SK-N-SH (cell line): ENCODE data around the gene HSP90AA1. TPM values are rescaled to one million over a fixed set of nuclear protein-coding genes. Genes with fewer than 3 reads are reported as not detected.

Experiments
- CTCF ChIA-PET: fragments of 300-600, 350-600 bp; formaldehyde crosslinking; extraction: SDS; loops from one replicate; lab custom pipeline; 2021; lab: Yijun Ruan, JAX
- POLR2A ChIA-PET: fragments of 350-600 bp; sonication (Branson Sonifier 250); formaldehyde crosslinking; extraction: SDS; loops from one replicate; lab custom pipeline; 2020; ENCODE audit warnings: antibody characterized with exemption, inconsistent platforms; lab: Yijun Ruan, JAX
- DNase-seq: peaks from one replicate; pipeline ENCODE4 v3.0.0; 2012
- H2AFZ ChIP-seq: fragments of 200-600 bp; sonication (generic); 2 replicates; pipeline ENCODE4 v1.8.1; 2016; ENCODE audit warnings: antibody characterized with exemption, mild to moderate bottlenecking, low read depth
- H3F3A ChIP-seq: fragments of 200-600 bp; sonication (generic); replicated peaks from 2 replicates; pipeline ENCODE3; 2016; ENCODE audit warnings: antibody characterized with exemption, mild to moderate bottlenecking; ENCODE audit not compliant: insufficient read depth
- H3K27ac ChIP-seq, 2 experiments: fragments of 200-500 bp in 1 of 2; fragments of 200-600 bp in 1 of 2; sonication (Bioruptor generic) in 1 of 2; sonication (generic), shearing (Covaris generic) in 1 of 2; 2 replicates each; pipeline versions ENCODE4 v1.5.1 to v1.6.1; 2014 to 2016; ENCODE audit warnings: low read depth in 2 of 2, inconsistent platforms in 1 of 2, low read length in 1 of 2, mild to moderate bottlenecking in 1 of 2, mixed read lengths in 1 of 2
- H3K27me3 ChIP-seq: fragments of 200-600 bp; sonication (generic), shearing (Covaris generic); 2 replicates; pipeline ENCODE4 v1.6.1; 2016; ENCODE audit warnings: mixed run types; ENCODE audit not compliant: insufficient read depth
- H3K36me3 ChIP-seq, 2 experiments: fragments of 200-500 bp in 1 of 2; fragments of 200-600 bp in 1 of 2; sonication (Bioruptor generic) in 1 of 2; sonication (generic) in 1 of 2; replicated peaks in 1 of 2; 2 replicates each; pipeline versions ENCODE3 to v1.5.1; 2014 to 2016; ENCODE audit warnings: low read length in 1 of 2, mild to moderate bottlenecking in 1 of 2; ENCODE audit not compliant: insufficient read depth in 2 of 2, control insufficient read depth in 1 of 2
- H3K4me1 ChIP-seq, 2 experiments: fragments of 200-500 bp in 1 of 2; fragments of 200-600 bp in 1 of 2; sonication (Bioruptor generic) in 1 of 2; sonication (generic), shearing (Covaris generic) in 1 of 2; 2 replicates each; pipeline versions ENCODE4 v1.5.1 to v1.6.1; 2014 to 2016; ENCODE audit warnings: low read depth in 1 of 2, low read length in 1 of 2, mixed run types in 1 of 2; ENCODE audit not compliant: insufficient read depth in 2 of 2, control insufficient read depth in 1 of 2
- H3K4me2 ChIP-seq: fragments of 200-600 bp; sonication (generic), shearing (Covaris generic); 2 replicates; pipeline ENCODE4 v1.6.1; 2017; ENCODE audit warnings: mixed run types
- H3K4me3 ChIP-seq, 2 experiments: fragments of 200-500 bp in 1 of 2; fragments of 200-600 bp in 1 of 2; sonication (Bioruptor generic) in 1 of 2; sonication (generic), shearing (Covaris generic) in 1 of 2; 2 replicates each; pipeline versions ENCODE4 v1.5.1 to v1.8.1; 2014 to 2016; ENCODE audit warnings: low read depth in 2 of 2, inconsistent platforms in 1 of 2, low read length in 1 of 2, mild to moderate bottlenecking in 1 of 2, mixed read lengths in 1 of 2, moderate library complexity in 1 of 2
- H3K79me2 ChIP-seq: fragments of 200-600 bp; sonication (generic); 2 replicates; pipeline ENCODE4 v1.8.1; 2017; ENCODE audit warnings: mild to moderate bottlenecking; ENCODE audit not compliant: insufficient read depth
- H3K9ac ChIP-seq: fragments of 200-600 bp; sonication (generic); 2 replicates; pipeline ENCODE4 v1.6.1; 2017; ENCODE audit warnings: mixed run types
- H3K9me2 ChIP-seq: fragments of 200-600 bp; sonication (generic); 2 replicates; pipeline ENCODE4 v1.6.1; 2017; ENCODE audit warnings: mixed run types
- H3K9me3 ChIP-seq: fragments of 200-600 bp; sonication (generic); 2 replicates; pipeline ENCODE4 v1.6.1; 2017; ENCODE audit warnings: mixed run types, mild to moderate bottlenecking, moderate library complexity
- H4K20me1 ChIP-seq: fragments of 200-600 bp; sonication (generic); 2 replicates; pipeline ENCODE4 v1.6.1; 2017; ENCODE audit warnings: mild to moderate bottlenecking, mixed run types; ENCODE audit not compliant: insufficient read depth
- CHD2 ChIP-seq: fragments of 150-350 bp; IDR thresholded peaks from 2 replicates; pipeline ENCODE4 v1.6.1; 2018; ENCODE audit warnings: low read length; ENCODE audit not compliant: partially characterized antibody
- ELF1 ChIP-seq: IDR thresholded peaks from 2 replicates; pipeline ENCODE4 v1.4.0; 2012
- EP300 ChIP-seq, 2 experiments: IDR thresholded peaks; 2 replicates each; pipeline versions ENCODE4 v1.4.0 to v1.6.1; 2012; ENCODE audit warnings: borderline replicate concordance in 1 of 2, low read depth in 1 of 2, low read length in 1 of 2
- FOSL2 ChIP-seq: IDR thresholded peaks from 2 replicates; pipeline ENCODE4 v1.4.0; 2012; ENCODE audit warnings: low read depth, mild to moderate bottlenecking, moderate library complexity, borderline replicate concordance
- FOXJ3 ChIP-seq: sonication (generic); formaldehyde crosslinking; IDR thresholded peaks from 2 replicates; pipeline ENCODE4 v1.5.1; 2020; ENCODE audit warnings: mild to moderate bottlenecking, missing genetic modification reagents
- FOXM1 ChIP-seq: IDR thresholded peaks from 2 replicates; pipeline ENCODE4 v1.4.0; 2012; ENCODE audit warnings: low read depth, mild to moderate bottlenecking
- GABPA ChIP-seq: IDR thresholded peaks from 2 replicates; pipeline ENCODE4 v1.4.0; 2012; ENCODE audit warnings: low read depth, mild to moderate bottlenecking
- GATA2 ChIP-seq: sonication (generic); formaldehyde crosslinking; IDR thresholded peaks from 2 replicates; pipeline ENCODE4 v1.5.0; 2020; ENCODE audit warnings: mild to moderate bottlenecking, missing genetic modification reagents
- JUND ChIP-seq: IDR thresholded peaks from 2 replicates; pipeline ENCODE4 v1.4.0; 2012
- MEF2A ChIP-seq: IDR thresholded peaks from 2 replicates; pipeline ENCODE4 v1.4.0; 2012; ENCODE audit warnings: low read depth, borderline replicate concordance
- POLR2AphosphoS5 ChIP-seq: IDR thresholded peaks from 2 replicates; pipeline ENCODE4 v1.6.1; 2012; ENCODE audit warnings: low read depth, low read length
- RAD21 ChIP-seq: IDR thresholded peaks from 2 replicates; pipeline ENCODE4 v1.6.1; 2012; ENCODE audit warnings: mild to moderate bottlenecking, low read length
- RFX5 ChIP-seq: IDR thresholded peaks from 2 replicates; pipeline ENCODE4 v1.6.1; 2012; ENCODE audit warnings: mild to moderate bottlenecking, improper control_type of control experiment, low read length
- SMC3 ChIP-seq: IDR thresholded peaks from 2 replicates; pipeline ENCODE4 v1.6.1; 2012; ENCODE audit warnings: low read depth, low read length, improper control_type of control experiment
- TAF1 ChIP-seq: IDR thresholded peaks from 2 replicates; pipeline ENCODE4 v1.6.1; 2012; ENCODE audit warnings: low read depth, mild to moderate bottlenecking, low read length, moderate library complexity, borderline replicate concordance
- TEAD4 ChIP-seq: IDR thresholded peaks from 2 replicates; pipeline ENCODE4 v1.4.0; 2012; ENCODE audit warnings: mild to moderate bottlenecking, borderline replicate concordance; ENCODE audit not compliant: insufficient read depth
- USF2 ChIP-seq: fragments of 150-350 bp; IDR thresholded peaks from 2 replicates; pipeline ENCODE4 v1.6.1; 2017; ENCODE audit warnings: antibody characterized with exemption, low read length, low read depth, borderline replicate concordance
- YY1 ChIP-seq: IDR thresholded peaks from 2 replicates; pipeline ENCODE4 v1.4.0; 2012; ENCODE audit warnings: low read depth, mild to moderate bottlenecking
- WGBS: methylation state at CpG from one replicate; pipeline ENCODE4 v1.1.6; 2017; ENCODE audit warnings: low lambda C conversion rate; 5-methylcytosine and 5-hydroxymethylcytosine counted together
- polyA plus RNA-seq, 3 experiments: library from polyadenylated mRNA; depleted of rRNA; stranded (reverse); fragments of >200 nt; gene quantifications; 2 replicates each; pipeline ENCODE4 v1.2.3, GENCODE V29; 2012
- TF ChIP-seq, protein P1 (sequence below): IDR thresholded peaks from 2 replicates; pipeline ENCODE4 v1.4.0; 2012; ENCODE audit warnings: low read depth, borderline replicate concordance

HSP90AA1 gene
- polyA plus RNA-seq, 1 of the 3 experiments (the other 2 are of a cell fraction): 269 TPM

- POLR2A ChIA-PET: no interaction called here
- CTCF ChIA-PET: interaction anchor here (1.1 to 2.8 kb wide), 2 partner anchors 41 kb away, joined by 3 to 8 read pairs; no protein-coding TSS in a partner anchor
- H2AFZ ChIP-seq: no peak overlapping the region
Observed at GRCh38 chr14:102055181-102055901, 31.5 kb downstream of the HSP90AA1 start.

GRCh38 chr14:102052522-102052921 is 34.3 kb downstream of the HSP90AA1 start:
- peaks cover 39 to 51% of the 10 kb centered on the region in 2 experiments for H3K36me3 ChIP-seq

More at GRCh38 chr14:102055181-102055901, 31.5 kb downstream of the HSP90AA1 start:
- DNase-seq: no peak
- H3K27me3 ChIP-seq: no peaks in the 10 kb centered on the region
- H3K27ac ChIP-seq: no peak overlapping the region
- H3K4me3 ChIP-seq: no peak overlapping the region
- no peak overlapping the region for H3K9ac ChIP-seq
- peaks cover 11 to 31% of the 10 kb centered on the region in 2 experiments for H3K36me3 ChIP-seq
- peaks cover 14% of the 10 kb centered on the region for H3F3A ChIP-seq
- no peak for TF ChIP-seq FOXM1
- no peak for TF ChIP-seq FOSL2
- no peak for TF ChIP-seq JUND
- TF ChIP-seq EP300 (IDR thresholded peaks at IDR 0.05; ENCODE audit: borderline replicate concordance in 1 of 2, low read depth in 1 of 2, low read length in 1 of 2): no peak
- TF ChIP-seq ELF1: no peak
- no peak for TF ChIP-seq RFX5
- no peak for TF ChIP-seq GATA2
- TF ChIP-seq SMC3: no peak
- H3K9me2 ChIP-seq: no peaks in the 10 kb centered on the region
- 88% methylated on average over 19 of the region's 24 CpGs for WGBS
- no peaks in the 10 kb centered on the region for H3K9me3 ChIP-seq
- H3K4me1 ChIP-seq: no peaks in the 10 kb centered on the region
- H3K4me2 ChIP-seq: no peak overlapping the region
- H3K79me2 ChIP-seq: no peaks in the 10 kb centered on the region
- H4K20me1 ChIP-seq: no peaks in the 10 kb centered on the region

DNA sequence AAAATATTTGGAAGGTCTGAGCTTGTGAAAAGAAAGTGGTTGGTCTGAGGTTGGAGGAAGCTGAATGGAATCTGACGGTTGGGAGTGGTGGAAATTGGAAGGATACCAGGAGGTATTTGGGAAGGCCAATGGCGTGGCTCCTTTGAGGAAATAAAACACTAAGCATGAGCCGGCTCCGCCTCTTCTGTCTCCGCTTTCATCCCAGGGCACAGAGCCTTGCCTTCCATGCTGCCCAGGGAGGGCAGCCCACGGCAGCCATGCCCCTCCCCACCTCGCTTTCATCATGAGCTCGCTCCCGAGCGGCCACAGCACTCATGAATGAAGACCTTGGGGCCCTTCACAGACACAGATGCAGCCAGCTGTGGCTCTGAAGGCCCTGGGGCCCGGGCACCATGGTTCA is 36.2 kb downstream of the HSP90AA1 start:
- Histone ChIP-seq H4K20me1 (no peaks in the 10 kb centered on the region), H3K9ac (no peak overlapping the region), H3K9me3 (no peaks in the 10 kb centered on the region), H3K4me3 (no peak overlapping the region), H3K79me2 (no peaks in the 10 kb centered on the region), H3K27ac (no peak overlapping the region), H2AFZ (no peak overlapping the region), H3K36me3 (peaks cover 39 to 49% of the 10 kb centered on the region in 2 experiments), H3F3A (peaks cover 7% of the 10 kb centered on the region), H3K9me2 (no peaks in the 10 kb centered on the region), H3K4me1 (no peaks in the 10 kb centered on the region), H3K27me3 (no peaks in the 10 kb centered on the region), H3K4me2 (no peak overlapping the region)
- ChIA-PET POLR2A (no interaction called here), CTCF (interaction anchor here (1.5 to 1.9 kb wide), 2 partner anchors 46 to 343 kb away, joined by 4 to 7 read pairs; no protein-coding TSS in a partner anchor)
- DNase-seq: no peak
- 84% methylated on average over 11 of the region's 11 CpGs for WGBS
- TF ChIP-seq YY1 (no peak), FOXM1 (no peak), TEAD4 (no peak), FOSL2 (no peak), TAF1 (no peak), MEF2A (no peak), CHD2 (no peak), POLR2AphosphoS5 (no peak), RAD21 (no peak), GABPA (no peak), USF2 (no peak), GATA2 (no peak), FOXJ3 (no peak)
- TF ChIP-seq, protein P1, sequence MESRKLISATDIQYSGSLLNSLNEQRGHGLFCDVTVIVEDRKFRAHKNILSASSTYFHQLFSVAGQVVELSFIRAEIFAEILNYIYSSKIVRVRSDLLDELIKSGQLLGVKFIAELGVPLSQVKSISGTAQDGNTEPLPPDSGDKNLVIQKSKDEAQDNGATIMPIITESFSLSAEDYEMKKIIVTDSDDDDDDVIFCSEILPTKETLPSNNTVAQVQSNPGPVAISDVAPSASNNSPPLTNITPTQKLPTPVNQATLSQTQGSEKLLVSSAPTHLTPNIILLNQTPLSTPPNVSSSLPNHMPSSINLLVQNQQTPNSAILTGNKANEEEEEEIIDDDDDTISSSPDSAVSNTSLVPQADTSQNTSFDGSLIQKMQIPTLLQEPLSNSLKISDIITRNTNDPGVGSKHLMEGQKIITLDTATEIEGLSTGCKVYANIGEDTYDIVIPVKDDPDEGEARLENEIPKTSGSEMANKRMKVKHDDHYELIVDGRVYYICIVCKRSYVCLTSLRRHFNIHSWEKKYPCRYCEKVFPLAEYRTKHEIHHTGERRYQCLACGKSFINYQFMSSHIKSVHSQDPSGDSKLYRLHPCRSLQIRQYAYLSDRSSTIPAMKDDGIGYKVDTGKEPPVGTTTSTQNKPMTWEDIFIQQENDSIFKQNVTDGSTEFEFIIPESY: no peak

More at GRCh38 chr14:102052522-102052921, 34.3 kb downstream of the HSP90AA1 start:
- no peak overlapping the region for H3K9ac ChIP-seq
- no peak overlapping the region for H3K4me3 ChIP-seq
- H3F3A ChIP-seq: peaks cover 14% of the 10 kb centered on the region
- CTCF ChIA-PET: interaction anchor here (1.1 to 2.8 kb wide), 4 partner anchors 36 to 262 kb away, joined by 3 to 8 read pairs (median 5); no protein-coding TSS in a partner anchor
- POLR2A ChIA-PET: no interaction called here
- no peak overlapping the region for H3K4me2 ChIP-seq
- no peak for TF ChIP-seq POLR2AphosphoS5
- H3K9me3 ChIP-seq: no peaks in the 10 kb centered on the region
- H3K9me2 ChIP-seq: no peaks in the 10 kb centered on the region
- no peaks in the 10 kb centered on the region for H3K27me3 ChIP-seq
- WGBS: 91% methylated on average over 9 of the region's 10 CpGs
- H2AFZ ChIP-seq: no peak overlapping the region
- H3K4me1 ChIP-seq: no peaks in the 10 kb centered on the region
- DNase-seq: no peak
- H3K79me2 ChIP-seq: no peaks in the 10 kb centered on the region
- no peak overlapping the region for H3K27ac ChIP-seq
- no peaks in the 10 kb centered on the region for H4K20me1 ChIP-seq
